ENCODE results near the gene KDELR3. TPM values are rescaled to one million over a fixed set of nuclear protein-coding genes. Genes with fewer than 3 reads are reported as not detected.

The KDELR3 gene
- total RNA-seq, 1 experiment from 2014 or later, result 11.6 TPM

DNA sequence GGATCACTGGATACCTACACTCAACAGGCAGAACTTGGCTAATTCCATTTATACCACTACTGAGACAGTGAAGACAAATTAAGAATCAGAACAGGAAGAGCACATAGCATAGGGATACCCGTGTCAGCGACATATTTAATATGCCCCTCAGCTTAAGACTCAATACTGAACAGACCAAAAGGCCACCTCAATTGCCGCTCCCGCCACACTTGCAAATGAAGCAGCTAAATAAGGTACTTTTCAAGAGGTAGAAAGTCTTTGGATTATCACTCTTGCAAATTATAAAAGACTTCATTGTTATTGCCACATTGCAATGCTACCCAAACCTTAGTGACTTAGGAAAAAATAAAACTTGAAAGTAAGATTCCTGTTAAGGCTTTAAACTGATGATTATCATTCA lies 35.1 kb downstream of the KDELR3 start:
- H3K27me3 ChIP-seq (ENCODE audit: control insufficient read depth, insufficient read depth, low read length), result no peaks in the 10 kb centered on the region
- peaks cover 8% of the 10 kb centered on the region; the same call in 1 of the 2 replicates for H3K4me1 ChIP-seq (ENCODE audit: control insufficient read depth, insufficient read depth, low read length)
- no peak for ATAC-seq
- in situ Hi-C loops (cut with HindIII; ENCODE audit: low pct_unique_long_range_greater_than_20kb, low sequenced_read_pairs) (no loop called here), intact Hi-C loops (cut with micrococcal nuclease; ENCODE audit: unreplicated experiment) (no loop called here)
- no peak for DNase-seq (ENCODE audit: low read depth, low spot score)
- H3K4me3 ChIP-seq (ENCODE audit: low read depth in 2 of 2, low read length in 2 of 2), result peak overlapping the region; percentile 37 to 74; a peak in 3 of 4 replicates
- CTCF ChIA-PET, result no interaction called here
- no peaks in the 10 kb centered on the region for H3K9me3 ChIP-seq (ENCODE audit: control insufficient read depth, insufficient read depth, low read depth, low read length)
- BruUV-seq (replicated peaks), result no TSS peak
- H3K27ac ChIP-seq (ENCODE audit: low read length), result peak overlapping the region; percentile 51; the same call in 1 of the 2 replicates
- TF ChIP-seq POLR2AphosphoS5 (IDR thresholded peaks at IDR 0.05; ENCODE audit: low read depth, low read length), result no peak
- TF ChIP-seq, protein P1, sequence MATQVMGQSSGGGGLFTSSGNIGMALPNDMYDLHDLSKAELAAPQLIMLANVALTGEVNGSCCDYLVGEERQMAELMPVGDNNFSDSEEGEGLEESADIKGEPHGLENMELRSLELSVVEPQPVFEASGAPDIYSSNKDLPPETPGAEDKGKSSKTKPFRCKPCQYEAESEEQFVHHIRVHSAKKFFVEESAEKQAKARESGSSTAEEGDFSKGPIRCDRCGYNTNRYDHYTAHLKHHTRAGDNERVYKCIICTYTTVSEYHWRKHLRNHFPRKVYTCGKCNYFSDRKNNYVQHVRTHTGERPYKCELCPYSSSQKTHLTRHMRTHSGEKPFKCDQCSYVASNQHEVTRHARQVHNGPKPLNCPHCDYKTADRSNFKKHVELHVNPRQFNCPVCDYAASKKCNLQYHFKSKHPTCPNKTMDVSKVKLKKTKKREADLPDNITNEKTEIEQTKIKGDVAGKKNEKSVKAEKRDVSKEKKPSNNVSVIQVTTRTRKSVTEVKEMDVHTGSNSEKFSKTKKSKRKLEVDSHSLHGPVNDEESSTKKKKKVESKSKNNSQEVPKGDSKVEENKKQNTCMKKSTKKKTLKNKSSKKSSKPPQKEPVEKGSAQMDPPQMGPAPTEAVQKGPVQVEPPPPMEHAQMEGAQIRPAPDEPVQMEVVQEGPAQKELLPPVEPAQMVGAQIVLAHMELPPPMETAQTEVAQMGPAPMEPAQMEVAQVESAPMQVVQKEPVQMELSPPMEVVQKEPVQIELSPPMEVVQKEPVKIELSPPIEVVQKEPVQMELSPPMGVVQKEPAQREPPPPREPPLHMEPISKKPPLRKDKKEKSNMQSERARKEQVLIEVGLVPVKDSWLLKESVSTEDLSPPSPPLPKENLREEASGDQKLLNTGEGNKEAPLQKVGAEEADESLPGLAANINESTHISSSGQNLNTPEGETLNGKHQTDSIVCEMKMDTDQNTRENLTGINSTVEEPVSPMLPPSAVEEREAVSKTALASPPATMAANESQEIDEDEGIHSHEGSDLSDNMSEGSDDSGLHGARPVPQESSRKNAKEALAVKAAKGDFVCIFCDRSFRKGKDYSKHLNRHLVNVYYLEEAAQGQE (IDR thresholded peaks at IDR 0.05; ENCODE audit: insufficient read depth in 1 of 2, low read depth in 2 of 2, low read length in 1 of 2), result no peak
- no peak for TF ChIP-seq TCF7L2 (IDR thresholded peaks at IDR 0.05; ENCODE audit: low read depth, low read length)
- TF ChIP-seq, protein P2, sequence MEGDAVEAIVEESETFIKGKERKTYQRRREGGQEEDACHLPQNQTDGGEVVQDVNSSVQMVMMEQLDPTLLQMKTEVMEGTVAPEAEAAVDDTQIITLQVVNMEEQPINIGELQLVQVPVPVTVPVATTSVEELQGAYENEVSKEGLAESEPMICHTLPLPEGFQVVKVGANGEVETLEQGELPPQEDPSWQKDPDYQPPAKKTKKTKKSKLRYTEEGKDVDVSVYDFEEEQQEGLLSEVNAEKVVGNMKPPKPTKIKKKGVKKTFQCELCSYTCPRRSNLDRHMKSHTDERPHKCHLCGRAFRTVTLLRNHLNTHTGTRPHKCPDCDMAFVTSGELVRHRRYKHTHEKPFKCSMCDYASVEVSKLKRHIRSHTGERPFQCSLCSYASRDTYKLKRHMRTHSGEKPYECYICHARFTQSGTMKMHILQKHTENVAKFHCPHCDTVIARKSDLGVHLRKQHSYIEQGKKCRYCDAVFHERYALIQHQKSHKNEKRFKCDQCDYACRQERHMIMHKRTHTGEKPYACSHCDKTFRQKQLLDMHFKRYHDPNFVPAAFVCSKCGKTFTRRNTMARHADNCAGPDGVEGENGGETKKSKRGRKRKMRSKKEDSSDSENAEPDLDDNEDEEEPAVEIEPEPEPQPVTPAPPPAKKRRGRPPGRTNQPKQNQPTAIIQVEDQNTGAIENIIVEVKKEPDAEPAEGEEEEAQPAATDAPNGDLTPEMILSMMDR (IDR thresholded peaks at IDR 0.05), result no peak
- TF ChIP-seq SIN3A (IDR thresholded peaks at IDR 0.05; ENCODE audit: borderline replicate concordance, insufficient read depth, low read depth, low read length), result no peak
- H3K36me3 ChIP-seq (ENCODE audit: control insufficient read depth, insufficient read depth, low read length), result peaks cover 44% of the 10 kb centered on the region
- POLR2A ChIA-PET, result no interaction called here

DNA sequence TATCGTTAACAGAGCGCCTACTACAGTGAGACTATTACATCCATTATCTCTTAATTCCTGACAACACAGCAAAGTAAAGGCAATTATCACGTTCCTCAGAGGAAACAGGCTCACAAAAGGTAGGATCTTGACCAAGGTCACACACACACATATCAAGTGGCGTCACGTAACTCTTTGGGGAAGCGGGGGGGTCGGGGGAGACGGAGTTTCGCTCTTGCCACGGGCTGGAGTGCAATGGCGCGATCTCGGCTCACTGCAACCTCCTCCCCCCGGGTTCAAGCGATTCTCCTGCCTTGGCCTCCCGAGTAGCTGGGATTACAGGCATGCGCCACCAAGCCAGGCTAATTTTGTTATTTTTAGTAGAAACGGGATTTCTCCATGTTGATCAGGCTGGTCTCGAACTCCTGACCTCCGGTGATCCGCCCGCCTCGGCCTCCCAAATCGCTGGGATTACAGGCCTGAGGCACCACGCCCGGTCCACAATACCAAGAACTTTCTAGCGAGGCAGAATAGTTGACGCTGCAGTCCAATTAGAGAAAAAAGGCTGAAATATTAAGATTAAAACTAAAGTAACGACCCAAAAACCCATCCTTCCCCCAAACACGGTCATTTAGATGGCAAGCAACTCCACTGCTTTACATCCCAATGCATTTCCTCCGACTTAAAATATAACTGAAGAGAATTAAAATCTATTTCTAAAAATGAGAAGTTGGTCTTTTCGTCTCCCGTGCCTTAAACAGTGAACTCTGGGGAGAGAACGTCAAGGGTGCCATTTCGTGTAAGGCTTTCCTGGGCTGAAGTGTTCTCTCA lies 37.0 kb downstream of the KDELR3 start:
- POLR2A ChIA-PET, result no interaction called here
- BruUV-seq (replicated peaks), result no TSS peak
- TF ChIP-seq TCF7L2 (IDR thresholded peaks at IDR 0.05; ENCODE audit: low read depth, low read length), result no peak
- TF ChIP-seq, protein P1 (IDR thresholded peaks at IDR 0.05; ENCODE audit: insufficient read depth in 1 of 2, low read depth in 2 of 2, low read length in 1 of 2), result no peak
- Histone ChIP-seq H3K27me3 (ENCODE audit: control insufficient read depth, insufficient read depth, low read length) (no peaks in the 10 kb centered on the region), H3K4me1 (ENCODE audit: control insufficient read depth, insufficient read depth, low read length) (peaks cover 8% of the 10 kb centered on the region; the same call in 1 of the 2 replicates), H3K4me3 (ENCODE audit: low read depth in 2 of 2, low read length in 2 of 2) (peak overlapping the region; percentile 74 to 83), H3K9me3 (ENCODE audit: control insufficient read depth, insufficient read depth, low read depth, low read length) (no peaks in the 10 kb centered on the region), H3K36me3 (ENCODE audit: control insufficient read depth, insufficient read depth, low read length) (peaks cover 30% of the 10 kb centered on the region), H3K27ac (ENCODE audit: low read length) (peak overlapping the region; percentile 98)
- DNase-seq (ENCODE audit: low read depth, low spot score) (no peak), ATAC-seq (no peak)
- intact Hi-C loops (cut with micrococcal nuclease; ENCODE audit: unreplicated experiment) (no loop called here), in situ Hi-C loops (cut with HindIII; ENCODE audit: low pct_unique_long_range_greater_than_20kb, low sequenced_read_pairs) (no loop called here)
- CTCF ChIA-PET, result no interaction called here

All from Panc1 (cell line).